Psoas muscle (tissue), 8 donors: ENCODE data around the gene C1orf146. TPM values are rescaled to one million over a fixed set of nuclear protein-coding genes. Genes with fewer than 3 reads are reported as not detected.

Experiments used
- ATAC-seq, 4 donors: fragments of 200-7000 bp; cut with Tn5 transposase; one replicate each; pipeline ENCODE4 v1.9.1; 2020; ENCODE audit warnings: moderate library complexity in 3 of 4, mild to moderate bottlenecking in 2 of 4
- DNase-seq, 2 donors: peaks; one replicate each; pipeline ENCODE4 v3.0.0-alpha.2; 2020
- H3K27ac ChIP-seq: fragments of 200-600 bp; one replicate; pipeline ENCODE4 v1.8.0; 2022
- H3K27me3 ChIP-seq, 3 donors: fragments of 200-600 bp in 1 of 3; one replicate each; pipeline versions ENCODE4 v1.6.1 to v1.8.0; 2013 to 2022; ENCODE audit warnings: low read length in 2 of 3, mild to moderate bottlenecking in 2 of 3, moderate library complexity in 1 of 3; ENCODE audit not compliant: insufficient read depth in 3 of 3
- H3K36me3 ChIP-seq, 2 donors: fragments of 200-600 bp in 1 of 2; one replicate each; pipeline versions ENCODE4 v1.6.1 to v1.8.0; 2013 to 2022; ENCODE audit warnings: low read depth in 1 of 2, mild to moderate bottlenecking in 1 of 2, moderate library complexity in 1 of 2; ENCODE audit not compliant: insufficient read depth in 1 of 2
- H3K4me1 ChIP-seq: fragments of 200-600 bp; one replicate; pipeline ENCODE4 v1.8.0; 2022
- H3K4me3 ChIP-seq: fragments of 200-600 bp; one replicate; pipeline ENCODE4 v1.8.0; 2022; ENCODE audit warnings: mild to moderate bottlenecking
- H3K9me3 ChIP-seq: fragments of 200-600 bp; one replicate; pipeline ENCODE4 v1.8.0; 2022
- WGBS, 3 donors: extraction: QIAGEN DNeasy Blood & Tissue Kit; methylation state at CpG; one replicate each; pipeline versions ENCODE4 v1.1.6 to v1.1.7; 2013; 5-methylcytosine and 5-hydroxymethylcytosine counted together
- intact Hi-C, 2 donors: fragments of 100-400 bp; cut with DNase I; formaldehyde crosslinking; loops; one replicate each; pipeline versions ENCODE4 v1.11.0 to v1.14.2; 2022
- polyA plus RNA-seq, 3 donors: library from polyadenylated mRNA; stranded (reverse); fragments of 200-250 nt; gene quantifications; one replicate each; pipeline ENCODE4 v1.2.3, GENCODE V29; 2013
- total RNA-seq, 4 donors: library from RNA; stranded (reverse); fragmentation: NEBNext Ultra II Directional in 2 of 4; extraction: Animal tissue kit (Norgen Biotek cat#: 25700) in 2 of 4; gene quantifications; one replicate each; pipeline versions ENCODE4 v1.2.1 to v1.2.4, GENCODE V29; 2021 to 2023
- TF ChIP-seq, protein P1 (sequence below): fragments of 200-600 bp; IDR thresholded peaks from one replicate; pipeline ENCODE4 v1.8.0; 2022; ENCODE audit warnings: antibody characterized with exemption
- donor health status: healthy with polysubstance abuse.
- donor health status: DM: no; HTN: no; CAD: no; lungs with moderate emphysema.
- donor health status: Bipolar disorder and iron deficiency.
- donor health status: healthy.
- donor health status: DM: yes; HTN: yes; CAD: no.
- donor health status: DM: no; HTN: no; CAD: no.
- donor health status: DM: no; HTN: no; CAD: no.
- donor health status: DM: yes; HTN: yes; CAD: no.

Gene C1orf146
- total and polyA plus RNA-seq, 7 donors, result not detected

DNA sequence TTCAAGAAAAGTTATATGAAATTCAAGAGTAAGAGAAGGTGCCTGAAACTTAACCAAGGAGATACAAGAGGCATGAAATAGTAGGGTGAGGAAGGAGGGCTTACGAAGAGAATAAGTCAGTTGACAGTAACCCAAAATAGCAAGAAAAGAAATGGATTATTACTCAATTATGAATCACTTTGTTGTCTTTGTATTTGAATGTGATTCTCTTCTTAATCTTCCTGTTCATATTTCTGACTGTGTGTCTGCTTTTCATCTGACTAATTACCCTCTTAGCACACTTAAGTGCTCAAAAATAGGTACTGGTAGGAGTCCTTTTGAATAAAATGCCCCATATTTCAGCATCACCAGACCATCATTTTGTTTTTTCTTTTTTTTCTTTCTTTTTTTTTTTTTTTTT, 41.6 kb downstream of the C1orf146 start:
- DNase-seq (no peak), ATAC-seq (no peak)
- intact Hi-C loops, result no loop called here
- Histone ChIP-seq H3K27me3 (no peaks in the 10 kb centered on the region), H3K4me3 (no peak overlapping the region), H3K4me1 (no peaks in the 10 kb centered on the region), H3K9me3 (no peaks in the 10 kb centered on the region), H3K36me3 (peaks cover 0 to 57% of the 10 kb centered on the region in 2 donors), H3K27ac (no peak overlapping the region)
- WGBS, 3 donors, result 94 to 100% (median 96%) methylated on average over 1 of the region's 1 CpG
- TF ChIP-seq, protein P1, sequence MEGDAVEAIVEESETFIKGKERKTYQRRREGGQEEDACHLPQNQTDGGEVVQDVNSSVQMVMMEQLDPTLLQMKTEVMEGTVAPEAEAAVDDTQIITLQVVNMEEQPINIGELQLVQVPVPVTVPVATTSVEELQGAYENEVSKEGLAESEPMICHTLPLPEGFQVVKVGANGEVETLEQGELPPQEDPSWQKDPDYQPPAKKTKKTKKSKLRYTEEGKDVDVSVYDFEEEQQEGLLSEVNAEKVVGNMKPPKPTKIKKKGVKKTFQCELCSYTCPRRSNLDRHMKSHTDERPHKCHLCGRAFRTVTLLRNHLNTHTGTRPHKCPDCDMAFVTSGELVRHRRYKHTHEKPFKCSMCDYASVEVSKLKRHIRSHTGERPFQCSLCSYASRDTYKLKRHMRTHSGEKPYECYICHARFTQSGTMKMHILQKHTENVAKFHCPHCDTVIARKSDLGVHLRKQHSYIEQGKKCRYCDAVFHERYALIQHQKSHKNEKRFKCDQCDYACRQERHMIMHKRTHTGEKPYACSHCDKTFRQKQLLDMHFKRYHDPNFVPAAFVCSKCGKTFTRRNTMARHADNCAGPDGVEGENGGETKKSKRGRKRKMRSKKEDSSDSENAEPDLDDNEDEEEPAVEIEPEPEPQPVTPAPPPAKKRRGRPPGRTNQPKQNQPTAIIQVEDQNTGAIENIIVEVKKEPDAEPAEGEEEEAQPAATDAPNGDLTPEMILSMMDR, result no peak

DNA sequence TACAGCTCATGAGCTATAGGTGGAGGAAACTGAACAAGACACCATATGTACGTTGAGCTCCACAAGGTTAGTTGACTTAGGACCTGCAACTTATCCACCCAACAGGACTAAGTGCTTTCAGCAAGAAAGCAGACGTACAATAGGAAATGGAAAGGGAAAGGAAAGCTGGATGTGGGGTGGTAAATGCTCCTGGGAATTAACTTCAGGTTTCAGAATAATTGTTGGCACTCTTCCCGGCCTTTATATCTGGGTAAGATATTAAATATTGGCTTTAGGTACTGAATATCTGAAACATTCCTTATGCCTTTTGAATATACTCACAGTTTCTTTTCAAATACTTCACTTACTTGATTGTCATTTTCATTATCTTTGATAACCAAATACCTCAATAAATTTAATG, 44.8 kb downstream of the C1orf146 start:
- no peaks in the 10 kb centered on the region for H3K27me3 ChIP-seq
- intact Hi-C loops, result no loop called here
- ATAC-seq, result no peak
- TF ChIP-seq, protein P1, result no peak
- 78 to 83% (median 79%) methylated on average over 3 of the region's 3 CpGs for WGBS, 3 donors
- no peaks in the 10 kb centered on the region for H3K4me1 ChIP-seq
- no peak for DNase-seq
- no peak overlapping the region for H3K27ac ChIP-seq
- no peaks in the 10 kb centered on the region for H3K9me3 ChIP-seq
- peaks cover 0 to 77% of the 10 kb centered on the region in 2 donors for H3K36me3 ChIP-seq
- no peak overlapping the region for H3K4me3 ChIP-seq

DNA sequence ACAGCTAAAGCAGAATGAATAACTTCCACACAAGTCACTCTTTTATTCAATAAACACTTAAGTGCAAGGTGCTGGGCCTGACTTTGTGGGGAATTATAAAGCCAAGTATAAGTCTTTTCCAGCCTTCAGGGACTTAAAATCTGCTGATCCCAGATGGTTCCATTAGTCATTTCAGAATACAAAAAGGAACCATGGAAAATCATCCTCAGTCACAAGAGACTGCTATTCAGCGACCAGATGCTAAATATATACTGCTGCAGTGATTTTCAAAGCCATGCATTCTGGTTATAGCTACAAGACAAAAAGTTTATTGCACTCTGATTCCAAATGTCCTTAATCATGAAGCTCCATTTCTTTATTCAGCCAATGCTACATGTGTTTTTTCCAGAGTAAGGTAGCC, 55.3 kb downstream of the C1orf146 start:
- ATAC-seq (no peak), DNase-seq (no peak)
- peaks cover 2 to 49% of the 10 kb centered on the region in 2 donors for H3K36me3 ChIP-seq
- no peak overlapping the region for H3K27ac ChIP-seq
- H3K27me3 ChIP-seq, result no peaks in the 10 kb centered on the region
- intact Hi-C loops, result no loop called here
- H3K9me3 ChIP-seq, result no peaks in the 10 kb centered on the region
- no peak overlapping the region for H3K4me3 ChIP-seq
- 28 to 38% (median 37%) methylated on average over 1 of the region's 1 CpG for WGBS, 3 donors
- H3K4me1 ChIP-seq, result no peaks in the 10 kb centered on the region
- TF ChIP-seq, protein P1, result no peak

DNA sequence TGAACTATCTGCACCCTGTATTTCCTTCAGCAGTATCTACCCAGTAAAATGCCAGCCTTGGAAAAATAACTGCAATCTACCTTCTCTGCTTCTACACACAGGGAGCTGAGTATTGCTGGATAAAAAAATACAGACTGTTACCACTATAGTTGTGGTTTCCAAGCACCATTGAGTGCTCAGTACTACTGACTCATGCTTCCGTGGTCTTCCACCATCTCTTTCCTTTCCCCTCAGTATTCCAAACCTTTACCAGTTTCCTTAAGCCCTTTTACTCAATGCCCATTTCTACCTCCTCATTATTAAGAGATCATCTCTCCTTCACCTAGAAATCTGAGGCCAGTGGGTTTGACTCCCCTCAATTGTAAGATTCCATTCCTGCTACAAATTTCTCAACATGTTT, 57.2 kb downstream of the C1orf146 start:
- Histone ChIP-seq H3K27ac (no peak overlapping the region), H3K36me3 (peaks cover 2 to 37% of the 10 kb centered on the region in 2 donors), H3K4me1 (no peaks in the 10 kb centered on the region), H3K27me3 (no peaks in the 10 kb centered on the region), H3K9me3 (no peaks in the 10 kb centered on the region), H3K4me3 (no peak overlapping the region)
- WGBS, 3 donors, result 91 to 97% (median 93%) methylated on average over 1 of the region's 1 CpG
- ATAC-seq (no peak), DNase-seq (no peak)
- TF ChIP-seq, protein P1, result no peak
- intact Hi-C loops, result no loop called here

DNA sequence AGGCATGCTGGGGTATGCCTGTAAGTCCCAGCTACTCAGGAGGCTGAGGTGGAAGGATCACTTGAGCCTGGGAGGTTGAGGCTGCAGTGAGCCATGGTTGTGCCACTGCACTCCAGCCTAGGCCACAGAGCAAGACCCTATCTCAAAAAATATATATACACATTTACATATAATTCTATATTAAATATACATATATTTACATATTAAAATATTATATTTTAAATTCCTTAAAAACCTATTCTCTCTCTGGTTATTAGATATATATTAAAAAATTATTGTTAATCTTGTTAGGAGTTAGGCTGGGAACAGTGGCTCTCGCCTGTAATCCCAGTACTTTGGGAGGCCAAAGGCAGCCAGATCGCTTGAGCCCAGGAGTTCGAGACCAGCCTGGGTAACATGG, 58.4 kb downstream of the C1orf146 start:
- ATAC-seq, result no peak
- no peak overlapping the region for H3K4me3 ChIP-seq
- no peak overlapping the region for H3K27ac ChIP-seq
- peaks cover 2 to 28% of the 10 kb centered on the region in 2 donors for H3K36me3 ChIP-seq
- intact Hi-C loops, result no loop called here
- H3K4me1 ChIP-seq, result no peaks in the 10 kb centered on the region
- DNase-seq, result no peak
- no peaks in the 10 kb centered on the region for H3K27me3 ChIP-seq
- no peaks in the 10 kb centered on the region for H3K9me3 ChIP-seq
- WGBS, 3 donors, result 97 to 100% (median 98%) methylated on average over 3 of the region's 3 CpGs
- TF ChIP-seq, protein P1, result no peak
